MG63 (cell line): ENCODE results near the gene SELL. TPM values are rescaled to one million over a fixed set of nuclear protein-coding genes. Genes with fewer than 3 reads are reported as not detected.
"Not testable (repeated sequence)": the region's sequence is repeated elsewhere in the genome, so short reads cannot be mapped to it uniquely, and the experiment has no call there.

Source experiments
- DNase-seq: peaks from one replicate; pipeline ENCODE4 v3.0.0-alpha.2; 2020
- H3K27me3 ChIP-seq: fragments of 250-450 bp; sonication (Bioruptor Pico); 2 replicates; pipeline ENCODE4 v1.5.1; 2020; ENCODE audit warnings: mild to moderate bottlenecking, moderate library complexity
- H3K36me3 ChIP-seq: fragments of 250-450 bp; sonication (Bioruptor Pico); 2 replicates; pipeline ENCODE4 v1.5.1; 2020; ENCODE audit warnings: mild to moderate bottlenecking, moderate library complexity
- H3K4me3 ChIP-seq: fragments of 250-450 bp; sonication (Bioruptor Pico); 2 replicates; pipeline ENCODE4 v1.5.1; 2020; ENCODE audit warnings: mild to moderate bottlenecking, moderate library complexity
- H3K9me3 ChIP-seq: fragments of 250-450 bp; sonication (Bioruptor Pico); 2 replicates; pipeline ENCODE4 v1.5.1; 2020; ENCODE audit warnings: mild to moderate bottlenecking, moderate library complexity
- total RNA-seq: library from RNA; depleted of rRNA; stranded (reverse); fragments of >200 nt; shearing (Covaris generic); gene quantifications from 2 replicates; pipeline ENCODE4 v1.2.3, GENCODE V29; 2014; ENCODE audit warnings: low replicate concordance

The SELL gene
- total RNA-seq, 1 experiment from 2014 or later: 1.5 TPM

DNA sequence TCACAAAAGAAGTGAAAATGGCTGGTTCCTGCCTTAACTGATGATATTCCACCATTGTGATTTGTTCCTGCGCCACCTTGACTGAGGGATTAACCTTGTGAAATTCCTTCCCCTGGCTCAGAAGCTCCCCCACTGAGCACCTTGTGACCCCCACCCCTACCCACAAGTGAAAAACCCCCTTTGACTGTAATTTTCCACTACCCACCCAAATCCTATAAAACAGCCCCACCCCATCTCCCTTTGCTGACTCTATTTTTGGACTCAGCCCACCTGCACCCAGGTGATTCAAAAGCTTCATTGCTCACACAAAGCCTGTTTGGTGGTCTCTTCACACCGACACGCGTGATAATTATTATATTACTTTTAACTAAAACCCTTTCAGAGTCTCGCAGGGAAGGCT is 23.0 kb downstream of the SELL start:
- not testable (repeated sequence) for DNase-seq, H3K27me3 ChIP-seq, H3K9me3 ChIP-seq, H3K36me3 ChIP-seq, H3K4me3 ChIP-seq

GRCh38 chr1:169683661-169684060 is 27.8 kb downstream of the SELL start:
- Histone ChIP-seq H3K36me3 (no peaks in the 10 kb centered on the region), H3K4me3 (no peak overlapping the region), H3K9me3 (no peaks in the 10 kb centered on the region), H3K27me3 (peaks cover 37% of the 10 kb centered on the region)
- DNase-seq: peak; percentile 5

- peaks cover 39% of the 10 kb centered on the region for H3K27me3 ChIP-seq
- not testable (repeated sequence) for H3K9me3 ChIP-seq, H3K4me3 ChIP-seq, H3K36me3 ChIP-seq, DNase-seq
Observed at GRCh38 chr1:169683168-169683567, 28.3 kb downstream of the SELL start.

DNA sequence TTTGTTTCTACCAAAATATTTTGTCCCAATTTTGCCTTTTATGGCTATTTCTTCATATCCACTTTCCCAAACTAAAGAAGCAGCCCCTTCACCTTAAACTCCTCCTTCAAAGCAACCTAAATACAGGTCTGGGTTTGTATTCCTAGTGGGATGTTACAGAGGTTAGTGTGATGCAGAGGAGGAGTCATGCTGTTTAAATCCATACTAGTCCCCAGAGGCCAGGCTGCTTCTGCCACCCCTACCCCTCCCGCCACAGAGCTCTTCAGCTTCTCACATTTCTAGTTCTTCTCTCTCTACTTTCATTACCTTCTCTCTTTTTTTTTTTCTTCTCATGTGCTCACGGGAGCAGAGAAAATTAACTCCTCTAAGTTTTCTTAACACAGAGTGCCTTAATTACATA is 29.3 kb downstream of the SELL start:
- Histone ChIP-seq H3K9me3 (no peaks in the 10 kb centered on the region), H3K27me3 (peaks cover 42% of the 10 kb centered on the region), H3K36me3 (no peaks in the 10 kb centered on the region), H3K4me3 (no peak overlapping the region)
- no peak for DNase-seq

GRCh38 chr1:169681140-169681539 is 30.3 kb downstream of the SELL start:
- H3K9me3 ChIP-seq: no peaks in the 10 kb centered on the region
- no peak overlapping the region for H3K4me3 ChIP-seq
- peaks cover 42% of the 10 kb centered on the region for H3K27me3 ChIP-seq

GRCh38 chr1:169680377-169681019 is 30.9 kb downstream of the SELL start:
- peaks cover 42% of the 10 kb centered on the region for H3K27me3 ChIP-seq
- H3K36me3 ChIP-seq: no peaks in the 10 kb centered on the region
- no peaks in the 10 kb centered on the region for H3K9me3 ChIP-seq
- DNase-seq: no peak
- no peak overlapping the region for H3K4me3 ChIP-seq

More at GRCh38 chr1:169681140-169681539, 30.3 kb downstream of the SELL start:
- DNase-seq: no peak
- H3K36me3 ChIP-seq: no peaks in the 10 kb centered on the region

DNA sequence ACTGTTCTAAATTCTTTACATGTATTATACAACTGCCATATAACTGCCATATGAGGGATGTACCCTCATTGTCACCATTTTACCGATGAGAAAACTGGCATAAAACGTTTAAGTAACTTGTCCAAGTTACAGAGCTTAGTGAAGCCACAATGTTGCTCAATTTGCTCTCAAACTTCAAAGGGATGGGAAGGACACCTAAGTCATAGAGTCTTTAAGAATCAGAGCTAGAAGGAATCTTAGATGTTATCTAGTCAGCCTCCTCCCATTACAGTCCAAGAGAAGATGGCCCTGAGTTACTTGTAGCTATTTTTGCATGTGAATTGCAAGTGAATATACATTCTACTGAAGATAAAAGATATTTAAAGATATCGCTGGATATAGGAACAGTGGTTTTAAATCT is 31.7 kb downstream of the SELL start:
- Histone ChIP-seq H3K4me3 (no peak overlapping the region), H3K36me3 (no peaks in the 10 kb centered on the region), H3K9me3 (no peaks in the 10 kb centered on the region), H3K27me3 (peaks cover 42% of the 10 kb centered on the region)
- DNase-seq: no peak

DNA sequence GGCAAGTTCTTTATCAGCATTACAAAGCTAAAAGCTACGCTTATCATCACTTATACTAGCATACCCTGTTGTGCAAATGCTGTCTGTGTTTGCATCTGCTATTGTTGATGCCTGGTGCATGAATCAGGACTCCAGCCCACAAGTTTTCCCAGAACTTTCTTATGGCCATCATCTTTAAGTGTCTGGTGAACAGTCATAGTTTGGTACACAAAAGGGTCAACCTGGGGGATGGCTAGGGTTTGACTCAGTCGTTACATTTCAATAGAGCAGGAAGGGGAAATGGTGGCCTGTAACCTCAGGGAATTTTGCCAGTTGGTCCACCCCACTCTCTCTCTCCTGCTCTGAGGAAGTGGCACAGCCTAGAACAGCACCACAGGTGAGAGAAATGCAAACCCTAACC is 35.4 kb downstream of the SELL start:
- H3K4me3 ChIP-seq: no peak overlapping the region
- H3K27me3 ChIP-seq: peaks cover 29% of the 10 kb centered on the region
- no peaks in the 10 kb centered on the region for H3K36me3 ChIP-seq
- peaks cover 2% of the 10 kb centered on the region; the same call in 1 of the 2 replicates for H3K9me3 ChIP-seq
- no peak for DNase-seq

DNA sequence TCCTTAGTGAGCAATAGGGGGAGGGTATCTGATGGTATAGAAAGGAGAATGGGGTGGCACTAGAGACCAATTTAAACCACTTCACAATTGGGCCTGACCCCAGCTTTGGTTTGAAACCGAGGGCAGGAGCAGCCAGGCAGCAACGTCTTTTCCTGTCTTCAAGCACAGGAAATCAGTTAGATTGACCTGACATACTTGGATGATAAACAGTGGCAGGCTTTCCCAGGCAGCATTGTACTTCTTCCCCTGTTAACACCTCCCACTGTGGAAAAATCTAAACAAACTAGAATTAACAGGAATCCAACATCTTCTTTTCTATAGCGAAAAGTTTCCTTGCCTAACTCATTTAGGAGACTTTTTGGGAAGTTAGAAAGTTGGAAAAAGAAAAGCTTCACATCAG is 40.6 kb downstream of the SELL start:
- peaks cover 4% of the 10 kb centered on the region; the same call in 1 of the 2 replicates for H3K27me3 ChIP-seq
- H3K4me3 ChIP-seq: no peak overlapping the region
- H3K9me3 ChIP-seq: peaks cover 2% of the 10 kb centered on the region; the same call in 1 of the 2 replicates
- no peaks in the 10 kb centered on the region for H3K36me3 ChIP-seq
- DNase-seq: no peak

DNA sequence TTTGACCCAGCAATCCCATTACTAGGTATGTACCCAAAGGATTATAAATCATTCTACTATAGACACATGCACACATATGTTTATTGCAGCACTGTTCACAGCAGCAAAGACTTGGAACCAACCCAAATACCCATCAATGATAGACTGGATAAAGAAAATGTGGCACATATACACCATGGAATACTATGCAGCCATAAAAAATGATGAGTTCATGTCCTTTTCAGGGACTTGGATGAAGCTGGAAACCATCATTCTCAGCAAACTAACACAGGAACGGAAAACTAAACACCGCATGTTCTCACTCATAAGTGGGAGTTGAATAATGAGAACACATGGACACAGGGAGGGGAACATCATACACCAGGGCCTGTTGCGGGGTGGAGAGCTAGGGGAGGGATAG is 41.2 kb downstream of the SELL start:
- not testable (repeated sequence) for DNase-seq, H3K9me3 ChIP-seq, H3K27me3 ChIP-seq, H3K36me3 ChIP-seq, H3K4me3 ChIP-seq

- not testable (repeated sequence) for DNase-seq, H3K27me3 ChIP-seq, H3K36me3 ChIP-seq, H3K4me3 ChIP-seq, H3K9me3 ChIP-seq
Observed at GRCh38 chr1:169667699-169668596, 43.5 kb downstream of the SELL start.

DNA sequence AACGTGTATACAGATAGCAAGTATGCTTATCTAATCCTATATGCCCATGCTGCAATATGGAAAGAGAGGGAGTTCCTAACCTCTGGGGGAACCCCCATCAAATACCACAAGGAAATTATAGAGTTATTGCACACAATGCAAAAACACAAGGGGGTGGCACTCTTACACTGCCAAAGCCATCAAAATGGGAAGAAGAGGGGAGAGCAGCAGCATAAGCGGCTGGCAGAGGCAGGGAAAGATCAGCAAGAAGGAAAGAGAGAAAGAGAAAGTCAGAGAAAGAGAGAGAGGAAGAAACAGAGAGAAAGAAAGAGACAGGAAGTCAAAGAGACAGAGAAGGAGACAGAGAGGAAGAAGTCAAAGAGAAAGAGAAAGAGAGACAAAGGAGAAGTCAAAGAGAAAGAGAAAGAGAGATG is 44.2 kb downstream of the SELL start:
- not testable (repeated sequence) for H3K9me3 ChIP-seq, DNase-seq, H3K36me3 ChIP-seq, H3K27me3 ChIP-seq, H3K4me3 ChIP-seq

DNA sequence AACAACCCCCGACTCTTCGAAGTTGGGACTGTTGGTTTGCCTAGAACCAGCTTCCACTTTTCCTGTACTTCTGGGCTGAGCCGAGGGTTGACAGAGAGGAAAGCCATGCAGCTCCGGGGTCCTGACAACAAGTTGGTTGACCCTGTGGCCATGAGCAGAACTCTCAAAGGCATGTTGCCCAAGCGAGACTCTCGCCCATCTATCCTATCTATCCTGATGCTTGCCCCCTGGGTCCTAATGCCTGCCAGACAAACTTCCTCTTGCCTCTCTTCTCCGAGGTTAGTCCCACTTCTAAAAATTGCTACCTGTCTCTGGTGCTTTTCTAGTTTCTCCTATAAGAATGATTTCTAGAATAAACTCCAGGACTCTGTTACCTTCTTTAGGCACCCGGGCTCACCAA is 48.7 kb downstream of the SELL start:
- H3K4me3 ChIP-seq, H3K27me3 ChIP-seq, H3K9me3 ChIP-seq, H3K36me3 ChIP-seq, DNase-seq: not testable (repeated sequence)

DNA sequence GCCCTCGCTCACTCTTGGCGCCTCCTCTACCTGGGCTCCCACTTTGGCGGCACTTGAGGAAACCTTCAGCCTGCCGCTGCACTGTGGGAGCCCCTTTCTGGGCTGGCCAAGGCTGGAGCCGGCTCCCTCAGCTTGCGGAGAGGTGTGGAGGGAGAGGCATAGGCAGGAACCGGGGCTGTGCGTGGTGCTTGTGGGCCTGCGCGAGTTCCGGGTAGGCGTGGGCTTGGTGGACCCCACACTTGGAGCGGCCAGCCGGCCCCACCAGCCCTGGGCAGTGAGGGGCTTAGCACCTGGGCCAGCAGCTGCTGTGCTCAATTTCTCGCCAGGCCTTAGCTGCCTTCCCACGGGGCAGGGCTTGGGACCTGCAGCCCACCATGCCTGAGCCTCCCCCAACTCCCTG is 50.4 kb downstream of the SELL start:
- not testable (repeated sequence) for H3K4me3 ChIP-seq, H3K36me3 ChIP-seq, DNase-seq, H3K9me3 ChIP-seq, H3K27me3 ChIP-seq

- not testable (repeated sequence) for H3K27me3 ChIP-seq, H3K36me3 ChIP-seq, H3K9me3 ChIP-seq, DNase-seq, H3K4me3 ChIP-seq
Observed at GRCh38 chr1:169658777-169659176, 52.6 kb downstream of the SELL start.

DNA sequence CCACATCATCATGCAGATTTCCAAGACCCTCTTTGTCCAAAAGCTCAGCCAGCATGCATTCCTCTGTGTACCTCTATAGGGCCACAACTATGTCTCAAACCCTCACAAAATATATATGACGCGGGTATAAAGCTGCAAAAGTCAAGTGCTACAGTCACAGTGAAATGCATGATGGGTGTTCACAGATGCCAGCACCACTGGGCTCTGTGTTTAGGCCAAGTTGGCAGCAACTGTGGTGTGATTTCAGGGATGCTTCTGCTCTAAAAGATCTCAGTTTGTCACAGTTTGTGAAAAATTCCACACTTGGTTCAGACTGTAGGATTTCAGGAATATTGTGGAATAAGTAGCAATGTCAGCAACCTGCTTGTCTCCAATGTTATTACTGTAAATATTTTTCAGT is 57.5 kb downstream of the SELL start:
- no peaks in the 10 kb centered on the region for H3K36me3 ChIP-seq
- no peak for DNase-seq
- peaks cover 12% of the 10 kb centered on the region; the same call in 1 of the 2 replicates for H3K27me3 ChIP-seq
- no peak overlapping the region for H3K4me3 ChIP-seq
- no peaks in the 10 kb centered on the region for H3K9me3 ChIP-seq

DNA sequence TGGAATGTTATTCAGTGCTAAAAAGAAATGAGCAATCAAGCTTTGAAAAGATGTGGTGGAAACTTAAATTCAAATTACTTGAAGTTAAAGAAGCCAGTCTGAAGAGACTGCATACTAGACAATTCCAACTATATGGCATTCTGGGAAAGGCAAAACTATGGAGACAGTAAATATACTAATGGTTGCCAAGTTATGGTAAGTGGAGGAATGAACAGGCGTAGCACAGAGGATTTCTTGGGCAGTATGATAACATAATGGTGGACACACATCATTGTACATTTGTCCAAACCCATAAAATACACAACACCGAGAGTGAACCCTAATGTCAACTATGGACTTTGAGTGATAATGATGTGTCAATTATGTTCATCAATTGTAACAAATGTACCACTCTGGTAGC is 60.4 kb downstream of the SELL start:
- DNase-seq: no peak
- no peaks in the 10 kb centered on the region for H3K9me3 ChIP-seq

DNA sequence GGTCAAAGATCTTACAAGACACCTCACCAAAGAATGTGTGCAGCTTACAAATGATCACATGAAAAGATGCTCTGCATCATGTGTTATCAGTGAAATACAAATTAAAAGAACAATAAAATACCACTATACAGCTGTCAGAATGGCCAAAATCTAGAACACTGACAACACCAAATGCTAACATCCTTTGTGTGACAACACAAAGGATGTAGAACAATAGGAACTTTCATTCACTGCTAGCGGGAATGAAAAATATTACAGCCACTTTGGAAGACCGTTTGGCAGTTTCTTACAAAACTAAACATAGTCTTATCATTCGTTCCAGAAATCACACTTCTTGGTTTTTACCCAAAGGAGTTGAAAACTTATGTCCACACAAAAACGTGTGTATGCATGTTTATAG is 60.9 kb downstream of the SELL start:
- DNase-seq: no peak
- no peak overlapping the region for H3K4me3 ChIP-seq
- peaks cover 13% of the 10 kb centered on the region; the same call in 1 of the 2 replicates for H3K27me3 ChIP-seq
- no peaks in the 10 kb centered on the region for H3K9me3 ChIP-seq
- no peaks in the 10 kb centered on the region for H3K36me3 ChIP-seq

More for the DNA sequence above, 60.4 kb downstream of the SELL start:
- H3K36me3 ChIP-seq: no peaks in the 10 kb centered on the region
- H3K27me3 ChIP-seq: peaks cover 13% of the 10 kb centered on the region; the same call in 1 of the 2 replicates
- no peak overlapping the region for H3K4me3 ChIP-seq
